A204.1 (cell line): Measurements from ENCODE around the gene ABHD2.

Experiments used
- FAIRE-seq: peaks from 2 replicates; lab custom pipeline; 2012; peaks lifted over from hg19 to GRCh38; lab: Jason Lieb, UNC

Gene ABHD2

GRCh38 chr15:89168316-89168833 is 80.1 kb downstream of the ABHD2 start:
- no peak for FAIRE-seq

GRCh38 chr15:89170364-89170763 is 82.1 kb downstream of the ABHD2 start:
- no peak for FAIRE-seq

- FAIRE-seq: no peak
Observed at GRCh38 chr15:89171136-89172072, 83.1 kb downstream of the ABHD2 start.

GRCh38 chr15:89172921-89173320 is 84.7 kb downstream of the ABHD2 start:
- no peak for FAIRE-seq

GRCh38 chr15:89174476-89174875 is 86.2 kb downstream of the ABHD2 start:
- FAIRE-seq: no peak

GRCh38 chr15:89175617-89176191 is 87.4 kb downstream of the ABHD2 start:
- no peak for FAIRE-seq

GRCh38 chr15:89177116-89177515 is 88.9 kb downstream of the ABHD2 start:
- no peak for FAIRE-seq

- FAIRE-seq: peak; percentile 44
Observed at GRCh38 chr15:89177633-89178306, 89.5 kb downstream of the ABHD2 start.

- no peak for FAIRE-seq
Observed at GRCh38 chr15:89178307-89178977, 90.2 kb downstream of the ABHD2 start.

GRCh38 chr15:89179966-89180875 is 92.0 kb downstream of the ABHD2 start:
- no peak for FAIRE-seq

GRCh38 chr15:89184357-89184756 is 96.1 kb downstream of the ABHD2 start:
- FAIRE-seq: no peak

- no peak for FAIRE-seq
Observed at GRCh38 chr15:89184886-89185526, 96.8 kb downstream of the ABHD2 start.

GRCh38 chr15:89186803-89187202 is 98.5 kb downstream of the ABHD2 start:
- no peak for FAIRE-seq

- no peak for FAIRE-seq
Observed at GRCh38 chr15:89187301-89187985, 99.2 kb downstream of the ABHD2 start.

- no peak for FAIRE-seq
Observed at GRCh38 chr15:89187986-89188514, 99.8 kb downstream of the ABHD2 start.

GRCh38 chr15:89192136-89192535 is 103.9 kb downstream of the ABHD2 start:
- no peak for FAIRE-seq

GRCh38 chr15:89192766-89193165 is 104.5 kb downstream of the ABHD2 start:
- FAIRE-seq: no peak

- FAIRE-seq: no peak
Observed at GRCh38 chr15:89194608-89195007, 106.4 kb downstream of the ABHD2 start.

GRCh38 chr15:89195836-89196235 is 107.6 kb downstream of the ABHD2 start:
- FAIRE-seq: no peak

- no peak for FAIRE-seq
Observed at GRCh38 chr15:89196241-89196640, 108.0 kb downstream of the ABHD2 start.
